Ishikawa (cell line): Measurements from ENCODE around the gene BET1L.

Experiments used
- CREB1 ChIP-seq: IDR thresholded peaks from 2 replicates; pipeline ENCODE4 v1.6.1; 2012; ENCODE audit warnings: low read depth
- EP300 ChIP-seq: IDR thresholded peaks from 2 replicates; pipeline ENCODE4 v1.6.1; 2012; ENCODE audit warnings: borderline replicate concordance
- FOXM1 ChIP-seq: IDR thresholded peaks from 2 replicates; pipeline ENCODE4 v1.6.1; 2012; ENCODE audit warnings: low read depth, borderline replicate concordance
- MAX ChIP-seq: IDR thresholded peaks from 2 replicates; pipeline ENCODE4 v1.6.1; 2012
- RAD21 ChIP-seq: IDR thresholded peaks from 2 replicates; pipeline ENCODE4 v1.6.1; 2012; ENCODE audit warnings: low read depth
- REST ChIP-seq: IDR thresholded peaks from 2 replicates; pipeline ENCODE4 v1.6.1; 2012; ENCODE audit warnings: low read depth, mild to moderate bottlenecking
- TAF1 ChIP-seq: IDR thresholded peaks from 2 replicates; pipeline ENCODE4 v1.6.1; 2012; ENCODE audit warnings: low read depth, mild to moderate bottlenecking
- USF1 ChIP-seq: IDR thresholded peaks from 2 replicates; pipeline ENCODE4 v1.6.1; 2012

- TF ChIP-seq EP300 (no peak), REST (no peak), TAF1 (no peak), FOXM1 (no peak), CREB1 (no peak), RAD21 (no peak), USF1 (no peak), MAX (no peak)
These were observed 37.2 kb upstream of the BET1L start for GRCh38 chr11:244376-244775.
